ENCODE data around the gene LMX1A. TPM values are rescaled to one million over a fixed set of nuclear protein-coding genes. Genes with fewer than 3 reads are reported as not detected.
A peak's percentile ranks its signal among the peaks of the same experiment; 100 is the strongest.

LMX1A gene
- total and polyA plus RNA-seq, 8 donors: not detected

DNA sequence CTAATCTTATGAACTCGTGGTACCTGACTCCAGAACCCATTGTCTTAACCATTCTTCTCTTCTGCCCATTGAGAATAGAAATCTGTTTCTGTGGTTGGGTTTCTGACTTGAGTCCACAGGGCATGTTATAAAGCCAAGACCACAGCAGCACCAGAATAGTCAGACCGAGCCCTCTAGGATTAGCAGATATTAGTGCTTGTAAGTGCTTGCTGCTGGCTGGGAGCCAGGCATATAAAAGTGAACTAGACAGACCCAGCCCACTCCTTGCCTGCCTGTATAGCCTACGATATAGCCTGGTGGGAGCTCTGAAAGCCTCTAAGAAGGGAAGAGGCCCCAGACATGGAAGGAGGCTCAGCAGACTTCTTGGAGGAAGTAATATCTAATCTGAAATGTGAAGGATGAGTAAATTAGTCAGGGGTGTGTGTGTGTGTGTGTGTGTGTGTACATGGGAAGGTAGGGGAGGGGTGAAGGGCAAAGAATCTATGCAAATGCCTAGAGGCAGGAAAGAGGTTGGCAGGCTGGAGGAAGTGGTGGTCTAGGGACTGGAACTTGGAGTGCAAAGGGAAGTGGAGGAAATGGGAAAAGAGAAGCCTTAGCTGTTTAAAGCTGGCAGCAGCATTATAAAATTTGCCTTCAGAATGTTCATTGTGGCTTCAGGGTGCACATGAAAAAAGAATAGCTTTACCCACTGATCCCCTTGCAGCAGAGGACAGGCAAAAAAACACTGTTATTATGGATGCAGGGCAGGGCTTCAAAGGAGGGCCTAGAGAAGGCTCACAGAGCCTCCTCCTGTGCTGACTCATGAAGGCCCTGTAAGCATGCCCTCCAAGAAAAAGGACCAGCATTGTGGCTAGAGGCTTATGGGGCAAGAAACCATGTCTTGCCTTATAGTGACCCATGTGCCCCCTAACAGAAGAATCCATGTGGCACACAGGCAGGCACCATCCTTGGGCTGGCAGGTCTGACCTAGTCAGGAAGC is 169.2 kb downstream of the LMX1A start:
- peak in 1 of 4 donors; percentile 6 for DNase-seq
- Histone ChIP-seq H3K9me3 (peaks cover 0 to 9% of the 10 kb centered on the region in 2 donors), H3K27ac (no peak overlapping the region), H3K36me3 (no peaks in the 10 kb centered on the region), H3K4me1 (no peaks in the 10 kb centered on the region), H3K27me3 (no peaks in the 10 kb centered on the region), H3K4me3 (no peak overlapping the region)
- TF ChIP-seq, protein P1, sequence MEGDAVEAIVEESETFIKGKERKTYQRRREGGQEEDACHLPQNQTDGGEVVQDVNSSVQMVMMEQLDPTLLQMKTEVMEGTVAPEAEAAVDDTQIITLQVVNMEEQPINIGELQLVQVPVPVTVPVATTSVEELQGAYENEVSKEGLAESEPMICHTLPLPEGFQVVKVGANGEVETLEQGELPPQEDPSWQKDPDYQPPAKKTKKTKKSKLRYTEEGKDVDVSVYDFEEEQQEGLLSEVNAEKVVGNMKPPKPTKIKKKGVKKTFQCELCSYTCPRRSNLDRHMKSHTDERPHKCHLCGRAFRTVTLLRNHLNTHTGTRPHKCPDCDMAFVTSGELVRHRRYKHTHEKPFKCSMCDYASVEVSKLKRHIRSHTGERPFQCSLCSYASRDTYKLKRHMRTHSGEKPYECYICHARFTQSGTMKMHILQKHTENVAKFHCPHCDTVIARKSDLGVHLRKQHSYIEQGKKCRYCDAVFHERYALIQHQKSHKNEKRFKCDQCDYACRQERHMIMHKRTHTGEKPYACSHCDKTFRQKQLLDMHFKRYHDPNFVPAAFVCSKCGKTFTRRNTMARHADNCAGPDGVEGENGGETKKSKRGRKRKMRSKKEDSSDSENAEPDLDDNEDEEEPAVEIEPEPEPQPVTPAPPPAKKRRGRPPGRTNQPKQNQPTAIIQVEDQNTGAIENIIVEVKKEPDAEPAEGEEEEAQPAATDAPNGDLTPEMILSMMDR (IDR thresholded peaks at IDR 0.05): no peak
- intact Hi-C loops (cut with DNase I): no loop called here
- ATAC-seq: no peak

DNA sequence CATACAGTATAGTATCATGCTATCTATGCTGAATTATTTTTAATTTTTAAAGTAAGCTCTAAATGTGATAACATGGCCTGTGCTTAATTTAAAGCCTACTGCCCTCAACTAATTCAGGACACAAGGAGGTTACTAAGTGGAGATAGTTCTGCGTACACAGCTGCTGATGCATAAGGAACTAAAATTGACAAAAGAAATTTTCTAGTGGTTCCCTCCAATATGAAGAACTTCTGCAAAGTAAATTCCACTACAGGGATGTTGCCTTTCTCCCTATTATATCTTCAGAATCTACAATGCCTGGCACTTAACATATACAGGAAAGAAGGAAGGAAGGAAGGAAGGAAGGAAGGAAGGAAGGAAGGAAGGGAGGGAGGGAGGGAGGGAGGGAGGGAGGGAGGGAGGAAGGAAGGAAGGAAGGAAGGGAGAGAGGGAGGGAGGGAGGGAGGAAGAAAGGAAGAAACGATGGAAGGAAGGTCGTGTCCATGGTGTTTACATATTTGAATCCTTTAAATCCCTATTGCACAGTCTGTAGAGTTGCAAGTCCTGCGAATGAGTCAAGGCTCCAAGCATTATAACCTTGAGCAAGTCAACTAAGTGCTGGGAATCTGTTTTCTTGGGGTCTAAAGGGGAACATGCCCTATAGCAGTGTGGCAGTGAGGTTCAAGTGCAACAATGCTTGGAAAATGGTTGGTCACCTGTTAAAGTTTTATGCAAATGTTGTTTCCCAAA is 171.2 kb downstream of the LMX1A start:
- H3K4me3 ChIP-seq: no peak overlapping the region
- H3K9me3 ChIP-seq: peaks cover 0 to 9% of the 10 kb centered on the region in 2 donors
- H3K27ac ChIP-seq: no peak overlapping the region
- ATAC-seq: no peak
- H3K27me3 ChIP-seq: no peaks in the 10 kb centered on the region
- TF ChIP-seq, protein P1 (IDR thresholded peaks at IDR 0.05): no peak
- H3K4me1 ChIP-seq: no peaks in the 10 kb centered on the region
- intact Hi-C loops (cut with DNase I): no loop called here
- DNase-seq: no peak
- no peaks in the 10 kb centered on the region for H3K36me3 ChIP-seq

DNA sequence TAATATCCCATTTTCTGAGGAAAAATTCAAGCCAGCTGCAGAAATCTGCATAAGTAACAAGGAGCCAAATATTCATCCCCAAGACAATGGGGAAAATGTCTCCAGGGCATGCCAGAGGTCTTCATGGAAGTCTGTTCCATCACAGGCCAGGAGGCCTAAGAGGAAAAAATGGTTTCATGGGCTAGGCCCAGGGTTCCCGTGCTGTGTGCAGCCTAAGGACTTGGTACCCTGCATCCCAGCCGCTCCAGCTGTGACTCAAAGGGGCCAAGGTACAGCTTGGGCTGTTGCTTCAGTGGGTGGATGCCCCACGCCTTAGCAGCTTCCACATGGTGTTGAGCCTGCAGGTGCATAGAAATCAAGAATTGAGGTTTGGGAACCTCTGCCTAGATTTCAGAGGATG is 173.5 kb downstream of the LMX1A start:
- Histone ChIP-seq H3K27ac (no peak overlapping the region), H3K4me3 (no peak overlapping the region), H3K36me3 (no peaks in the 10 kb centered on the region), H3K4me1 (no peaks in the 10 kb centered on the region), H3K27me3 (no peaks in the 10 kb centered on the region), H3K9me3 (peaks cover 0 to 9% of the 10 kb centered on the region in 2 donors)
- ATAC-seq (no peak), DNase-seq (no peak)
- TF ChIP-seq, protein P1 (IDR thresholded peaks at IDR 0.05): no peak
- intact Hi-C loops (cut with DNase I): no loop called here

- Histone ChIP-seq H3K27ac (no peak overlapping the region), H3K4me1 (no peaks in the 10 kb centered on the region), H3K27me3 (no peaks in the 10 kb centered on the region), H3K9me3 (peaks cover 0 to 9% of the 10 kb centered on the region in 2 donors), H3K4me3 (no peak overlapping the region), H3K36me3 (no peaks in the 10 kb centered on the region)
- ATAC-seq (no peak), DNase-seq (no peak)
- intact Hi-C loops (cut with DNase I): no loop called here
- TF ChIP-seq, protein P1 (IDR thresholded peaks at IDR 0.05): no peak
Measured at GRCh38 chr1:165179306-165179705, 177.2 kb downstream of the LMX1A start.

DNA sequence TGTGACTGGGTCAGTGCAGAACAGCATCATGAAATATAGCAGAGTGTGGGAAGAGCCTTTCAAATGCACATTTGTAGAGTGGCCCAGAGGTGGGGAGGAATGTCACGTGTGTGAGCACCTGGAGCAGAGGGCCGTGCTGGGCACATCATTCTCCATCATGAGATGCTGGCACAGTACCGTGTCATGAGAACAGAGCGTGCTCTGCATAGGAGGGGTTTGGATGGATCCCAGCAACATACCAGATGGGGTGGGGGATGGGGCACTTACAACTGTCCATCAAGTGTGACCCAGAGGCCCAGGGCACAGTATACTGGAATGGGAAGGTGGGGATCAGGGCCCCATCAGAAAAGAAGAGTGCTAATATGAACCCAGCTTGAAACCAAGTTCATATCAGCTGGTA is 182.0 kb downstream of the LMX1A start:
- no peaks in the 10 kb centered on the region for H3K27me3 ChIP-seq
- H3K4me3 ChIP-seq: no peak overlapping the region
- intact Hi-C loops (cut with DNase I): no loop called here
- ATAC-seq: no peak
- no peaks in the 10 kb centered on the region for H3K4me1 ChIP-seq
- no peaks in the 10 kb centered on the region for H3K36me3 ChIP-seq
- no peaks in the 10 kb centered on the region for H3K9me3 ChIP-seq
- H3K27ac ChIP-seq: no peak overlapping the region
- TF ChIP-seq, protein P1 (IDR thresholded peaks at IDR 0.05): no peak
- DNase-seq: no peak

All from left lung (tissue), 10 donors.